Pancreas (tissue), 10 donors: ENCODE measurements around the gene SPTY2D1. TPM values are rescaled to one million over a fixed set of nuclear protein-coding genes. Genes with fewer than 3 reads are reported as not detected.
"Not testable (repeated sequence)": the region's sequence is repeated elsewhere in the genome, so short reads cannot be mapped to it uniquely, and the experiment has no call there.

Source experiments
- ATAC-seq, 4 donors: fragments of 200-7000 bp; cut with Tn5 transposase; one replicate each; pipeline versions ENCODE4 v1.8.0 to v1.9.1; 2020; ENCODE audit warnings: mild to moderate bottlenecking in 4 of 4, moderate library complexity in 4 of 4
- DNase-seq, 6 donors: peaks; one replicate each; pipeline ENCODE4 v3.0.0-alpha.2; 2020
- FAIRE-seq: peaks from 2 replicates; lab custom pipeline; 2012; peaks lifted over from hg19 to GRCh38; lab: Jason Lieb, UNC
- H3K27ac ChIP-seq, 4 donors: fragments of 200-600 bp; sonication (generic); 1 replicate in 3 of 4; 2 replicates in 1 of 4; pipeline versions ENCODE4 v1.5.0 to v1.8.0; 2020
- H3K27me3 ChIP-seq, 4 donors: fragments of 200-600 bp; one replicate each; pipeline ENCODE4 v1.8.0; 2021
- H3K36me3 ChIP-seq, 3 donors: fragments of 200-600 bp; sonication (generic) in 1 of 3; one replicate each; pipeline versions ENCODE4 v1.5.0 to v1.8.0; 2020 to 2021
- H3K4me1 ChIP-seq, 3 donors: fragments of 200-600 bp; one replicate each; pipeline ENCODE4 v1.8.0; 2021
- H3K4me3 ChIP-seq, 4 donors: fragments of 200-600 bp; sonication (generic) in 2 of 4; one replicate each; pipeline versions ENCODE4 v1.5.0 to v1.8.0; 2020 to 2021
- H3K9me3 ChIP-seq, 4 donors: fragments of 200-600 bp; one replicate each; pipeline ENCODE4 v1.8.0; 2021
- WGBS, 2 donors: extraction: QIAGEN DNeasy Blood & Tissue Kit; methylation state at CpG; one replicate each; pipeline ENCODE4 v1.1.7; 2013; 5-methylcytosine and 5-hydroxymethylcytosine counted together
- intact Hi-C, 3 donors: fragments of 100-400 bp; cut with DNase I; formaldehyde crosslinking; loops; one replicate each; pipeline versions ENCODE4 v1.11.1 to v1.14.2; 2022
- polyA plus RNA-seq, 2 donors: library from polyadenylated mRNA; stranded (reverse); fragments of 200-250 nt; gene quantifications; one replicate each; pipeline ENCODE4 v1.2.3, GENCODE V29; 2013
- total RNA-seq, 6 donors: library from RNA; stranded (reverse); fragmentation: NEBNext Ultra II Directional in 4 of 6; extraction: Animal tissue kit (Norgen Biotek cat#: 25700) in 4 of 6; gene quantifications; one replicate each; pipeline versions ENCODE4 v1.2.1 to v1.2.4, GENCODE V29; 2021 to 2023
- TF ChIP-seq, protein P1 (sequence below), 4 donors: fragments of 200-600 bp; sonication (generic) in 3 of 4; IDR thresholded peaks; one replicate each; pipeline versions ENCODE4 v1.5.0 to v1.8.0; 2021; ENCODE audit warnings: antibody characterized with exemption in 4 of 4
- donor health status: healthy with polysubstance abuse.
- donor health status: DM: no; HTN: no; CAD: no; lungs with moderate emphysema.
- donor health status: DM: no; HTN: no; CAD: no.
- donor health status: control.
- donor health status: control.
- donor health status: Bipolar disorder and iron deficiency.
- donor health status: DM: yes; HTN: yes; CAD: no.
- donor health status: DM: no; HTN: no; CAD: no.
- donor health status: DM: no; HTN: no; CAD: no.
- donor health status: DM: yes; HTN: yes; CAD: no.

Gene SPTY2D1
- total and polyA plus RNA-seq, 8 donors: 1.7 to 13.6 (median 7.1) TPM

DNA sequence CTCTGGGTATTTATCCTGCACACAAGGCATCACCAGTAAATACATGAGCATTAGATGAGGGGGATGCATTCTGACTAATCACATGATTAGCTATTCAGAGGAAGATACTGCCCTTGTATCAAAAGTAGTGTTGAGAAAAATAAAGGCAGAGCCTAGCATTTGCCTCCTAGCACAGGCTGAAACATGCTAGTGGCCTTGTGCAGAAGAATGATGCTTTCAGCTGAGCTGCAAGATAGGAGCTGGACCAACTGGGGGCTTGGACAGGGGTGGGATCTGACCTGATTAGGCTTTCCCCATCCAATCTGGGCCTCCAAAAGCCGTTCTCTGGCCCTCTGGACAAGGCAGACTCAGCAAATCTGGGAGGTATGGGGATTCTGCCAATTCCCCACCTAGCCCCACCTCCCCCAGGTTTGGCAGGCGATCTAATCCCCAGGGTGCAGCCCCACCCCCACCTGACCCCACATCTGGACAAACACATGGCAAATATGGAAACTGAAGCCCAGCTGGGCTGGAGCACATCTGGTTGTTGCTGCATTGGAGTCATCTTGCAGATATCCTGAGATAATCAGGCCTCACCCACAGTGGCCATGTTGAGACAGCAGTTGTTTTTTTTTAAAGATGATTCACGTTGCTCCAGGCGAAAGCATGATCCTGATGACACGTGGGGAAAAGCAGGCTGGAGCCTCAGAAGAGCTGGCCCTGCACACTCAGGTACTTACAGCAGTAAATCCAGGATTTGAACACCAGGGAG, 39.0 kb downstream of the SPTY2D1 start:
- no peak for DNase-seq
- Histone ChIP-seq H3K27me3 (no peaks in the 10 kb centered on the region), H3K9me3 (no peaks in the 10 kb centered on the region), H3K36me3 (no peaks in the 10 kb centered on the region), H3K4me1 (peaks cover 0 to 5% (median 0%) of the 10 kb centered on the region in 3 donors), H3K4me3 (no peak overlapping the region), H3K27ac (no peak overlapping the region)
- TF ChIP-seq, protein P1, sequence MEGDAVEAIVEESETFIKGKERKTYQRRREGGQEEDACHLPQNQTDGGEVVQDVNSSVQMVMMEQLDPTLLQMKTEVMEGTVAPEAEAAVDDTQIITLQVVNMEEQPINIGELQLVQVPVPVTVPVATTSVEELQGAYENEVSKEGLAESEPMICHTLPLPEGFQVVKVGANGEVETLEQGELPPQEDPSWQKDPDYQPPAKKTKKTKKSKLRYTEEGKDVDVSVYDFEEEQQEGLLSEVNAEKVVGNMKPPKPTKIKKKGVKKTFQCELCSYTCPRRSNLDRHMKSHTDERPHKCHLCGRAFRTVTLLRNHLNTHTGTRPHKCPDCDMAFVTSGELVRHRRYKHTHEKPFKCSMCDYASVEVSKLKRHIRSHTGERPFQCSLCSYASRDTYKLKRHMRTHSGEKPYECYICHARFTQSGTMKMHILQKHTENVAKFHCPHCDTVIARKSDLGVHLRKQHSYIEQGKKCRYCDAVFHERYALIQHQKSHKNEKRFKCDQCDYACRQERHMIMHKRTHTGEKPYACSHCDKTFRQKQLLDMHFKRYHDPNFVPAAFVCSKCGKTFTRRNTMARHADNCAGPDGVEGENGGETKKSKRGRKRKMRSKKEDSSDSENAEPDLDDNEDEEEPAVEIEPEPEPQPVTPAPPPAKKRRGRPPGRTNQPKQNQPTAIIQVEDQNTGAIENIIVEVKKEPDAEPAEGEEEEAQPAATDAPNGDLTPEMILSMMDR (IDR thresholded peaks at IDR 0.05): no peak
- intact Hi-C loops: no loop called here
- no peak for ATAC-seq
- no peak for FAIRE-seq
- WGBS, 2 donors: 65 to 73% methylated on average over 5 of the region's 5 CpGs

- ATAC-seq, H3K27ac ChIP-seq, DNase-seq, H3K27me3 ChIP-seq, FAIRE-seq, intact Hi-C loops, H3K36me3 ChIP-seq, H3K4me3 ChIP-seq, H3K9me3 ChIP-seq: not testable (repeated sequence)
- WGBS, 2 donors: 86 to 92% methylated on average over 5 of the region's 5 CpGs
- H3K4me1 ChIP-seq: peaks cover 0 to 10% (median 0%) of the 10 kb centered on the region in 3 donors
These were observed 40.1 kb downstream of the SPTY2D1 start for GRCh38 chr11:18594088-18594487.

DNA sequence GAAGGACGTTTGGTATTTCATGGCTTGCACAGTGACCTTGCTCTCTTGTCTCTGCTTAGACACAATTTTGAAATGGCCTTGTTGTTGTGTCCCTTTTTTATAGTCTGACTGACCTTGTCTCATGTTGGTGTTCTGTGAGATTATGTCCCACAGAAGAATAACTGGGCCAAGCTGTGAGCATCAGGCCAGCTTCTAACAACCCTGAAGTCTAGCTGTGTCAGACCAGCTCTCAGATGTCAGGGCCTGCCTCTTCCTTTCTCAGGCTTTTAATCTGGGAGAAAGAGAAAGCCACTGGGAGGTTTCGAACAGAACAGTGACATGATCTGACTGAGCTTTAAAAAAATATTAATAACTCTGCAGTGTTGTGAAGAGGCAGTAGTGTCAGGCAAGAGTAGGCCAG, 43.6 kb downstream of the SPTY2D1 start:
- peaks cover 0 to 15% (median 0%) of the 10 kb centered on the region in 3 donors for H3K4me1 ChIP-seq
- H3K27ac ChIP-seq: no peak overlapping the region
- 38 to 44% methylated on average over 2 of the region's 2 CpGs for WGBS, 2 donors
- ATAC-seq: no peak
- H3K27me3 ChIP-seq: no peaks in the 10 kb centered on the region
- H3K36me3 ChIP-seq: no peaks in the 10 kb centered on the region
- no peak for DNase-seq
- H3K9me3 ChIP-seq: no peaks in the 10 kb centered on the region
- FAIRE-seq: no peak
- intact Hi-C loops: no loop called here
- H3K4me3 ChIP-seq: no peak overlapping the region
- TF ChIP-seq, protein P1 (IDR thresholded peaks at IDR 0.05): no peak

DNA sequence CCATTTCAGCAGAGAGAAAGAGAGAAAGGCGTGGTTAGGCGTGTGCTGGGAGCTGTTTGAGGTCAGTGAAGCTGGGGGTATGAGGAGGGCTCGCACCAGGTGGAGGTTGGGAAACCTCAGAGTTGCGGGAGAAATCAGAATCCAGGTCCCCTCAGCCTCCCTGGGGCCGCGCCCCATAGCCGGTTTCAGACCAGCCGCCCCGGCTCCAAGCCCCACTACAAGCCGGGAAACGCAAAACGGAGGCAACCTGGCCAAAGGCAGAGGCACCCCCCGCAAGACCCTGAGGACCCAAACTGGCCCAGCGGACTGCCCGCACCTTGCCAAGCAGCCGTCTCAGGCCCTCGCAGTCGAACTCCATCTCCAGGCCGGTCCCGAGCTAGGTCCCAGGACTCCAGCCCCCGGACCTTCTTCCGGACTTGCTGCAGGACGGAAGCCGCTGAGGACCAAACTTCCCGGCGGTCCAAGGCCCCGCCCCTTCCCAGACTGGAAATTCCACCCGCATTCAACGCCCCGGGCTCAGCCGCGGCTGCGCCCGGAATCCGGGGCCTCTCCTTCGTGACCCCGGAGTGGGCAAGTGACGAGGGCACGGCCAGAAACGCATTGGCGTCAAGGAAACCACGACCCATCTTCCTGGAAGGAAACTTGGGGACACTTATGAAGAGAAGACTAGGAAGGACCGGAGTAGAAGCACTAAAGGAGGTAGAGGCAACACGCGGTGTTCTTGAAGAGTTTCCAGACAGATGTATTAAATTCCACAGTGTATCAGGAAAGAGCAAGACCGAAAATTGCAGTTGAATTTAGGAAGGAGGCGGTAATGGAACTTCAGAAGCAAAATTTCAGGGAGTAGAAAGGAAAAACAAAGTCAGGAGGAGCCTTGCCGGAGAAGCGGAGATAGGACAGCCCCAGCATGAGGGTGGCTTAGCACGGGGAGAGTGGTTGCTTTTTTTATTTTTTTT, 45.6 kb downstream of the SPTY2D1 start, which contains the start of gene UEVLD:
TSS of gene UEVLD (minus strand) at position 438 of the 956 bp plus-strand sequence. CDS start at position 358, 80 bp downstream.
- Histone ChIP-seq H3K36me3 (no peaks in the 10 kb centered on the region), H3K4me1 (peaks cover 0 to 15% (median 0%) of the 10 kb centered on the region in 3 donors), H3K27me3 (no peaks in the 10 kb centered on the region), H3K4me3 (peak within 1 kb of the TSS; percentile 80 to 92 (median 90)), H3K27ac (peak within 1 kb of the TSS in 3 of 4 donors; percentile 53 to 77 (median 68)), H3K9me3 (no peaks in the 10 kb centered on the region)
- FAIRE-seq: no peak
- 0% methylated on average over 47 to 50 of the region's 50 CpGs for WGBS, 2 donors
- intact Hi-C loops: no loop called here
- TF ChIP-seq, protein P1 (IDR thresholded peaks at IDR 0.05): no peak
- peak; percentile 99 to 100 (median 99) for ATAC-seq
- peak; percentile 85 to 95 (median 90) for DNase-seq

DNA sequence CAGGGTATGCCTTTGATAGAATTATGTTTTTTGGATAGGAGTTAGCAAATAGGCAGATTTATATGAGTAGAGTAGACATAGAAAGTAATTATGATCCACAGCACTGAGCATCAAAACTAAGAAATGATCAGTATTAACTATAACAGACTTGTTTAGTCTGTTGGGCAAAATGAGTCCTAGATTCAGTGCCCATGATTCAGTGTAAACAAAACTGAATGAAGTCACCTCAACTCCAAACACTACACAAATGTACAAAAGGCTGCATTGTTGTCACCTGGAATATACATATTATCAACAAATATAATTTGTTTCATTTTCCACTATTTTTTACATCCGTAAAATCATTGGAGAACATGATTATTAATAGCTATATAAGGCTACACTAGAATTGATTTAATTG, 52.3 kb downstream of the SPTY2D1 start:
- ATAC-seq (no peak), DNase-seq (no peak), FAIRE-seq (no peak)
- intact Hi-C loops: no loop called here
- Histone ChIP-seq H3K4me1 (no peaks in the 10 kb centered on the region), H3K27me3 (no peaks in the 10 kb centered on the region), H3K36me3 (no peaks in the 10 kb centered on the region), H3K4me3 (no peak overlapping the region), H3K27ac (no peak overlapping the region), H3K9me3 (no peaks in the 10 kb centered on the region)
- TF ChIP-seq, protein P1 (IDR thresholded peaks at IDR 0.05): no peak
- 82 to 96% methylated on average over 1 of the region's 1 CpG for WGBS, 2 donors
